Measurements from ENCODE around the gene SUSD5.

The SUSD5 gene

GRCh38 chr3:33246786-33247185 lies 28.2 kb upstream of the SUSD5 start:
- TF ChIP-seq SIN3A (IDR thresholded peaks at IDR 0.05; ENCODE audit: borderline replicate concordance, insufficient read depth, low read length) = no peak

GRCh38 chr3:33240261-33240660 lies 21.7 kb upstream of the SUSD5 start:
- TF ChIP-seq TAF1 (IDR thresholded peaks at IDR 0.05; ENCODE audit: borderline replicate concordance, insufficient read depth, low read length) (no peak), FOXP2 (optimal IDR thresholded peaks at IDR 0.05; ENCODE audit: borderline replicate concordance, extremely low read depth, extremely low read length, insufficient read depth) (no peak), POLR2AphosphoS5 (IDR thresholded peaks at IDR 0.05; ENCODE audit: low read depth, low read length) (no peak), REST (IDR thresholded peaks at IDR 0.05; ENCODE audit: insufficient read depth in 1 of 2, low read depth in 2 of 2, low read length in 2 of 2) (no peak), SIN3A (IDR thresholded peaks at IDR 0.05; ENCODE audit: borderline replicate concordance, insufficient read depth, low read length) (no peak)

GRCh38 chr3:33238923-33239322 lies 20.3 kb upstream of the SUSD5 start:
- TF ChIP-seq TAF1 (IDR thresholded peaks at IDR 0.05; ENCODE audit: borderline replicate concordance, insufficient read depth, low read length) (no peak), FOXP2 (optimal IDR thresholded peaks at IDR 0.05; ENCODE audit: borderline replicate concordance, extremely low read depth, extremely low read length, insufficient read depth) (no peak), REST (IDR thresholded peaks at IDR 0.05; ENCODE audit: insufficient read depth in 1 of 2, low read depth in 2 of 2, low read length in 2 of 2) (no peak), SIN3A (IDR thresholded peaks at IDR 0.05; ENCODE audit: borderline replicate concordance, insufficient read depth, low read length) (no peak), POLR2AphosphoS5 (IDR thresholded peaks at IDR 0.05; ENCODE audit: low read depth, low read length) (no peak)

GRCh38 chr3:33237439-33237838 lies 18.8 kb upstream of the SUSD5 start:
- TF ChIP-seq SIN3A (IDR thresholded peaks at IDR 0.05; ENCODE audit: borderline replicate concordance, insufficient read depth, low read length) (no peak), TAF1 (IDR thresholded peaks at IDR 0.05; ENCODE audit: borderline replicate concordance, insufficient read depth, low read length) (no peak), REST (IDR thresholded peaks at IDR 0.05; ENCODE audit: insufficient read depth in 1 of 2, low read depth in 2 of 2, low read length in 2 of 2) (no peak), POLR2AphosphoS5 (IDR thresholded peaks at IDR 0.05; ENCODE audit: low read depth, low read length) (no peak), FOXP2 (optimal IDR thresholded peaks at IDR 0.05; ENCODE audit: borderline replicate concordance, extremely low read depth, extremely low read length, insufficient read depth) (no peak)

- TF ChIP-seq REST (IDR thresholded peaks at IDR 0.05; ENCODE audit: insufficient read depth in 1 of 2, low read depth in 2 of 2, low read length in 2 of 2) (no peak), SIN3A (IDR thresholded peaks at IDR 0.05; ENCODE audit: borderline replicate concordance, insufficient read depth, low read length) (no peak), POLR2AphosphoS5 (IDR thresholded peaks at IDR 0.05; ENCODE audit: low read depth, low read length) (no peak), TAF1 (IDR thresholded peaks at IDR 0.05; ENCODE audit: borderline replicate concordance, insufficient read depth, low read length) (no peak), FOXP2 (optimal IDR thresholded peaks at IDR 0.05; ENCODE audit: borderline replicate concordance, extremely low read depth, extremely low read length, insufficient read depth) (no peak)
Observed at GRCh38 chr3:33236005-33236404, 17.4 kb upstream of the SUSD5 start.
